Endothelial cell of umbilical vein (primary cell): ENCODE results near the gene OR2H1.

ENCODE experiments used
- CTCF ChIP-seq, 2 donors: IDR thresholded peaks; 1 replicate in 1 of 2; 2 replicates in 1 of 2; pipeline ENCODE4 v1.5.1; 2011; ENCODE audit warnings: low read length in 2 of 2, mild to moderate bottlenecking in 2 of 2, moderate library complexity in 2 of 2, control low read depth in 1 of 2, inconsistent platforms in 1 of 2, low read depth in 1 of 2; ENCODE audit not compliant: insufficient read depth in 1 of 2; ENCODE audit errors: extremely low read depth in 1 of 2
- EZH2 ChIP-seq: IDR thresholded peaks from 2 replicates; pipeline ENCODE4 v1.6.1; 2012; ENCODE audit warnings: borderline replicate concordance, low read depth, mild to moderate bottlenecking, moderate library complexity, low read length, inconsistent platforms; ENCODE audit not compliant: severe bottlenecking
- FOS ChIP-seq: IDR thresholded peaks from 2 replicates; pipeline ENCODE4 v1.6.1; 2011; ENCODE audit warnings: mild to moderate bottlenecking, low read length, moderate library complexity, borderline replicate concordance; ENCODE audit not compliant: insufficient read depth
- GATA2 ChIP-seq: IDR thresholded peaks from 2 replicates; pipeline ENCODE4 v1.7.0; 2011; ENCODE audit warnings: low read depth, mild to moderate bottlenecking, moderate library complexity, mixed read lengths, low read length; ENCODE audit not compliant: insufficient read length, insufficient read depth
- JUN ChIP-seq: IDR thresholded peaks from 2 replicates; pipeline ENCODE4 v1.6.1; 2011; ENCODE audit warnings: borderline replicate concordance, low read depth; ENCODE audit not compliant: insufficient read length, insufficient read depth
- MAX ChIP-seq: IDR thresholded peaks from 2 replicates; pipeline ENCODE4 v1.6.1; 2011; ENCODE audit not compliant: insufficient read depth, insufficient read length
- MYC ChIP-seq: IDR thresholded peaks from one replicate; pipeline ENCODE4 v1.6.1; 2011; ENCODE audit warnings: mild to moderate bottlenecking, low read depth, low read length
- POLR2A ChIP-seq: IDR thresholded peaks from 2 replicates; pipeline ENCODE4 v1.6.1; 2012; ENCODE audit warnings: low read depth, mild to moderate bottlenecking, control low read depth, low read length
- POLR2AphosphoS5 ChIP-seq: IDR thresholded peaks from 2 replicates; pipeline ENCODE4 v1.6.1; 2012; ENCODE audit warnings: low read depth, mild to moderate bottlenecking, control low read depth, low read length, moderate library complexity; ENCODE audit not compliant: insufficient read depth

DNA sequence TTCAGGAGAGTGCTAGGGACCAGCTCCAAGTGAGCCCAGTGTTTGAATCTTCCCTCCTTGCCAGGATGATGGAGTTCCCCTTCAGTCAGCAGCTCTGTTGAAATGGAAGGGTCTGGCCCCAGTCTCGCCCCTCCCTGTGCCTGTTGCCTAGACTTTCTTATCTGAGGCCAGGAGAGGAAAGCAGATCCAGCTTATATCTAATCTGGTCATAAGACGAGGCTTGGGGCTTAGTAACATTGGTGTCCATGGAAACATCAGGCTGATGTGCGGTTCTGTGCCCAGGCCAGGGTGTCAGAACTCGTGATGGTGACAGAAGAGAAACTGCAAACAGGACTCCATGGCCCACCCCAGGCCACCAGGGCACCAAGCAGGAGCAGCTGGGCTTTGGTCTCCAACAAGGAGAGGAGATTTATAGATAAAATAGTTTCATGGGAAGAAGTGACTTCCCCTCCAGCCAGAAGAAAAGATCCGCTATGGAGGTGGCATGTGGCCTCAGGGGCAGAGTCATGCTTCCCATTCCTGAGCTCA lies 21.0 kb downstream of the OR2H1 start:
- TF ChIP-seq CTCF (IDR thresholded peaks at IDR 0.05; ENCODE audit: extremely low read depth in 1 of 2, insufficient read depth in 1 of 2, low read depth in 1 of 2, low read length in 2 of 2): no peak
- TF ChIP-seq POLR2A: no peak
- TF ChIP-seq EZH2: no peak
- TF ChIP-seq FOS: no peak
- TF ChIP-seq POLR2AphosphoS5: no peak
- TF ChIP-seq MYC: no peak
- TF ChIP-seq MAX: no peak
- TF ChIP-seq GATA2: no peak
- TF ChIP-seq JUN: no peak
